ENCODE results near the gene QSOX1.

Gene QSOX1

GRCh38 chr1:180183426-180183825 lies 28.8 kb downstream of the QSOX1 start:
- Histone ChIP-seq H3K4me1 (ENCODE audit: control insufficient read depth in 1 of 2, insufficient read depth in 2 of 2, low read length in 2 of 2) (peaks cover 0 to 4% of the 10 kb centered on the region in 2 donors), H3K9me3 (ENCODE audit: control insufficient read depth in 1 of 2, low read length in 2 of 2) (no peaks in the 10 kb centered on the region), H3K4me3 (ENCODE audit: low read depth in 1 of 2, low read length in 2 of 2) (no peak overlapping the region), H3K27ac (ENCODE audit: low read length) (no peak overlapping the region), H3K36me3 (ENCODE audit: control insufficient read depth in 1 of 2, insufficient read depth in 2 of 2, low read length in 2 of 2) (peaks cover 60 to 71% of the 10 kb centered on the region in 2 donors), H3K27me3 (ENCODE audit: low read depth, low read length) (no peaks in the 10 kb centered on the region)

- H3K4me1 ChIP-seq (ENCODE audit: control insufficient read depth in 1 of 2, insufficient read depth in 2 of 2, low read length in 2 of 2) = no peaks in the 10 kb centered on the region
- no peaks in the 10 kb centered on the region for H3K9me3 ChIP-seq (ENCODE audit: control insufficient read depth in 1 of 2, low read length in 2 of 2)
- no peak overlapping the region for H3K27ac ChIP-seq (ENCODE audit: low read length)
- no peaks in the 10 kb centered on the region for H3K27me3 ChIP-seq (ENCODE audit: low read depth, low read length)
- no peak overlapping the region for H3K4me3 ChIP-seq (ENCODE audit: low read depth in 1 of 2, low read length in 2 of 2)
- peaks cover 66 to 77% of the 10 kb centered on the region in 2 donors for H3K36me3 ChIP-seq (ENCODE audit: control insufficient read depth in 1 of 2, insufficient read depth in 2 of 2, low read length in 2 of 2)
Observed at GRCh38 chr1:180184041-180184440, 29.4 kb downstream of the QSOX1 start.

- Histone ChIP-seq H3K27ac (ENCODE audit: low read length) (no peak overlapping the region), H3K9me3 (ENCODE audit: control insufficient read depth in 1 of 2, low read length in 2 of 2) (no peaks in the 10 kb centered on the region), H3K36me3 (ENCODE audit: control insufficient read depth in 1 of 2, insufficient read depth in 2 of 2, low read length in 2 of 2) (peaks cover 68 to 80% of the 10 kb centered on the region in 2 donors), H3K27me3 (ENCODE audit: low read depth, low read length) (no peaks in the 10 kb centered on the region), H3K4me1 (ENCODE audit: control insufficient read depth in 1 of 2, insufficient read depth in 2 of 2, low read length in 2 of 2) (no peaks in the 10 kb centered on the region), H3K4me3 (ENCODE audit: low read depth in 1 of 2, low read length in 2 of 2) (no peak overlapping the region)
Observed at GRCh38 chr1:180185281-180185680, 30.6 kb downstream of the QSOX1 start.

- Histone ChIP-seq H3K27ac (ENCODE audit: low read length) (no peak overlapping the region), H3K9me3 (ENCODE audit: control insufficient read depth in 1 of 2, low read length in 2 of 2) (no peaks in the 10 kb centered on the region), H3K4me1 (ENCODE audit: control insufficient read depth in 1 of 2, insufficient read depth in 2 of 2, low read length in 2 of 2) (no peaks in the 10 kb centered on the region), H3K4me3 (ENCODE audit: low read depth in 1 of 2, low read length in 2 of 2) (no peak overlapping the region), H3K36me3 (ENCODE audit: control insufficient read depth in 1 of 2, insufficient read depth in 2 of 2, low read length in 2 of 2) (peaks cover 71 to 87% of the 10 kb centered on the region in 2 donors), H3K27me3 (ENCODE audit: low read depth, low read length) (no peaks in the 10 kb centered on the region)
Observed at GRCh38 chr1:180185971-180186645, 31.4 kb downstream of the QSOX1 start.

- Histone ChIP-seq H3K4me1 (ENCODE audit: control insufficient read depth in 1 of 2, insufficient read depth in 2 of 2, low read length in 2 of 2) (no peaks in the 10 kb centered on the region), H3K27ac (ENCODE audit: low read length) (no peak overlapping the region), H3K9me3 (ENCODE audit: control insufficient read depth in 1 of 2, low read length in 2 of 2) (no peaks in the 10 kb centered on the region), H3K27me3 (ENCODE audit: low read depth, low read length) (no peaks in the 10 kb centered on the region), H3K4me3 (ENCODE audit: low read depth in 1 of 2, low read length in 2 of 2) (no peak overlapping the region), H3K36me3 (ENCODE audit: control insufficient read depth in 1 of 2, insufficient read depth in 2 of 2, low read length in 2 of 2) (peaks cover 68 to 90% of the 10 kb centered on the region in 2 donors)
Observed at GRCh38 chr1:180186831-180187230, 32.2 kb downstream of the QSOX1 start.

- Histone ChIP-seq H3K9me3 (ENCODE audit: control insufficient read depth in 1 of 2, low read length in 2 of 2) (no peaks in the 10 kb centered on the region), H3K27ac (ENCODE audit: low read length) (no peak overlapping the region), H3K27me3 (ENCODE audit: low read depth, low read length) (no peaks in the 10 kb centered on the region), H3K4me3 (ENCODE audit: low read depth in 1 of 2, low read length in 2 of 2) (no peak overlapping the region), H3K36me3 (ENCODE audit: control insufficient read depth in 1 of 2, insufficient read depth in 2 of 2, low read length in 2 of 2) (peaks cover 66 to 90% of the 10 kb centered on the region in 2 donors), H3K4me1 (ENCODE audit: control insufficient read depth in 1 of 2, insufficient read depth in 2 of 2, low read length in 2 of 2) (no peaks in the 10 kb centered on the region)
Observed at GRCh38 chr1:180187626-180188025, 33.0 kb downstream of the QSOX1 start.

- Histone ChIP-seq H3K27me3 (ENCODE audit: low read depth, low read length) (no peaks in the 10 kb centered on the region), H3K36me3 (ENCODE audit: control insufficient read depth in 1 of 2, insufficient read depth in 2 of 2, low read length in 2 of 2) (peaks cover 66 to 90% of the 10 kb centered on the region in 2 donors), H3K4me3 (ENCODE audit: low read depth in 1 of 2, low read length in 2 of 2) (no peak overlapping the region), H3K9me3 (ENCODE audit: control insufficient read depth in 1 of 2, low read length in 2 of 2) (no peaks in the 10 kb centered on the region), H3K27ac (ENCODE audit: low read length) (no peak overlapping the region), H3K4me1 (ENCODE audit: control insufficient read depth in 1 of 2, insufficient read depth in 2 of 2, low read length in 2 of 2) (no peaks in the 10 kb centered on the region)
Observed at GRCh38 chr1:180188091-180188506, 33.4 kb downstream of the QSOX1 start.

- no peak overlapping the region for H3K27ac ChIP-seq (ENCODE audit: low read length)
- H3K4me3 ChIP-seq (ENCODE audit: low read depth in 1 of 2, low read length in 2 of 2) = no peak overlapping the region
- H3K4me1 ChIP-seq (ENCODE audit: control insufficient read depth in 1 of 2, insufficient read depth in 2 of 2, low read length in 2 of 2) = no peaks in the 10 kb centered on the region
- H3K36me3 ChIP-seq (ENCODE audit: control insufficient read depth in 1 of 2, insufficient read depth in 2 of 2, low read length in 2 of 2) = peaks cover 63 to 87% of the 10 kb centered on the region in 2 donors
- no peaks in the 10 kb centered on the region for H3K9me3 ChIP-seq (ENCODE audit: control insufficient read depth in 1 of 2, low read length in 2 of 2)
- H3K27me3 ChIP-seq (ENCODE audit: low read depth, low read length) = no peaks in the 10 kb centered on the region
Observed at GRCh38 chr1:180188684-180189175, 34.1 kb downstream of the QSOX1 start.

GRCh38 chr1:180190091-180190490 lies 35.4 kb downstream of the QSOX1 start:
- H3K9me3 ChIP-seq (ENCODE audit: control insufficient read depth in 1 of 2, low read length in 2 of 2) = no peaks in the 10 kb centered on the region
- H3K27ac ChIP-seq (ENCODE audit: low read length) = no peak overlapping the region
- peaks cover 58 to 84% of the 10 kb centered on the region in 2 donors for H3K36me3 ChIP-seq (ENCODE audit: control insufficient read depth in 1 of 2, insufficient read depth in 2 of 2, low read length in 2 of 2)
- no peaks in the 10 kb centered on the region for H3K4me1 ChIP-seq (ENCODE audit: control insufficient read depth in 1 of 2, insufficient read depth in 2 of 2, low read length in 2 of 2)
- H3K27me3 ChIP-seq (ENCODE audit: low read depth, low read length) = no peaks in the 10 kb centered on the region
- no peak overlapping the region for H3K4me3 ChIP-seq (ENCODE audit: low read depth in 1 of 2, low read length in 2 of 2)

- H3K36me3 ChIP-seq (ENCODE audit: control insufficient read depth in 1 of 2, insufficient read depth in 2 of 2, low read length in 2 of 2) = peaks cover 38 to 86% of the 10 kb centered on the region in 2 donors
- H3K4me3 ChIP-seq (ENCODE audit: low read depth in 1 of 2, low read length in 2 of 2) = no peak overlapping the region
- H3K4me1 ChIP-seq (ENCODE audit: control insufficient read depth in 1 of 2, insufficient read depth in 2 of 2, low read length in 2 of 2) = no peaks in the 10 kb centered on the region
- H3K9me3 ChIP-seq (ENCODE audit: control insufficient read depth in 1 of 2, low read length in 2 of 2) = no peaks in the 10 kb centered on the region
- no peak overlapping the region for H3K27ac ChIP-seq (ENCODE audit: low read length)
- H3K27me3 ChIP-seq (ENCODE audit: low read depth, low read length) = no peaks in the 10 kb centered on the region
Observed at GRCh38 chr1:180192172-180192571, 37.5 kb downstream of the QSOX1 start.

- Histone ChIP-seq H3K27me3 (ENCODE audit: low read depth, low read length) (no peaks in the 10 kb centered on the region), H3K4me3 (ENCODE audit: low read depth in 1 of 2, low read length in 2 of 2) (no peak overlapping the region), H3K27ac (ENCODE audit: low read length) (no peak overlapping the region), H3K9me3 (ENCODE audit: control insufficient read depth in 1 of 2, low read length in 2 of 2) (no peaks in the 10 kb centered on the region), H3K36me3 (ENCODE audit: control insufficient read depth in 1 of 2, insufficient read depth in 2 of 2, low read length in 2 of 2) (peaks cover 28 to 84% of the 10 kb centered on the region in 2 donors), H3K4me1 (ENCODE audit: control insufficient read depth in 1 of 2, insufficient read depth in 2 of 2, low read length in 2 of 2) (no peaks in the 10 kb centered on the region)
Observed at GRCh38 chr1:180193141-180194047, 38.7 kb downstream of the QSOX1 start.
